ENCODE data around the gene DNASE1L3. TPM values are rescaled to one million over a fixed set of nuclear protein-coding genes. Genes with fewer than 3 reads are reported as not detected.
A peak's percentile ranks its signal among the peaks of the same experiment; 100 is the strongest.

Gene DNASE1L3
- total and polyA plus RNA-seq, 2 of the 13 experiments (the other 11 are each of a cell fraction or from before 2014, with no cell fraction given) = 0.86 to 1.7 TPM

- peak; percentile 53; the same call in 1 of the 2 replicates for TF ChIP-seq ARID5B (CRISPR knock-in tag; IDR thresholded peaks at IDR 0.05)
- peak; percentile 45; the same call in 1 of the 2 replicates for TF ChIP-seq RCOR2 (CRISPR knock-in tag; IDR thresholded peaks at IDR 0.05)
- TF ChIP-seq ZNF224 (CRISPR knock-in tag; IDR thresholded peaks at IDR 0.05) = peak; percentile 56; the same call in 1 of the 2 replicates
- no peak for TF ChIP-seq ZNF850 (CRISPR knock-in tag; conservative IDR thresholded peaks at IDR 0.05)
- 0 out of 2 replicates have a peak, but pooled peaks have one; percentile 10 for TF ChIP-seq TFE3 (CRISPR knock-in tag; IDR thresholded peaks at IDR 0.05)
- peak; percentile 7 for TF ChIP-seq RBM39 (IDR thresholded peaks at IDR 0.05; ENCODE audit: low read depth, low read length, poor library complexity, severe bottlenecking)
- peak; percentile 71; the same call in 1 of the 2 replicates for TF ChIP-seq ZNF800 (CRISPR knock-in tag; IDR thresholded peaks at IDR 0.05)
- TF ChIP-seq ZNF574 (CRISPR knock-in tag; IDR thresholded peaks at IDR 0.05) = peak; percentile 42; the same call in 1 of the 2 replicates
- TF ChIP-seq NCOA2 (CRISPR knock-in tag; IDR thresholded peaks at IDR 0.05) = 0 out of 2 replicates have a peak, but pooled peaks have one; percentile 47
- TF ChIP-seq AKAP8 (CRISPR knock-in tag; IDR thresholded peaks at IDR 0.05) = peak; percentile 83; the same call in 1 of the 2 replicates
- TF ChIP-seq ZBTB7A (CRISPR knock-in tag; IDR thresholded peaks at IDR 0.05) = no peak
- TF ChIP-seq THAP11 (CRISPR knock-in tag; IDR thresholded peaks at IDR 0.05) = peak; percentile 29; the same call in 1 of the 2 replicates
- 0 out of 4 replicates have a peak, but pooled peaks of 1 of the 2 experiments have one; percentile 45 for TF ChIP-seq POLR2A (IDR thresholded peaks at IDR 0.05; ENCODE audit: insufficient read depth in 1 of 2, low read depth in 2 of 2, low read length in 2 of 2)
- TF ChIP-seq ZNF891 (CRISPR knock-in tag; IDR thresholded peaks at IDR 0.05) = peak; percentile 33; the same call in 1 of the 2 replicates
- TF ChIP-seq ZNF746 (CRISPR knock-in tag; IDR thresholded peaks at IDR 0.05) = no peak; the same call in 1 of the 2 replicates
- no peak for TF ChIP-seq RBFOX2 (IDR thresholded peaks at IDR 0.05; ENCODE audit: low read depth, low read length)
These were observed 36.9 kb downstream of the DNASE1L3 start (continued) for GRCh38 chr3:58173669-58174398.
